ENCODE data around the gene KCNB1.

GRCh38 chr20:49356676-49357075, 125.8 kb downstream of the KCNB1 start:
- no peak for TF ChIP-seq POLR2A (IDR thresholded peaks at IDR 0.05)
- TF ChIP-seq CTCF (IDR thresholded peaks at IDR 0.05): no peak

All from uterus (tissue), 2 donors.